Measurements from ENCODE around the gene NFE2L2. TPM values are rescaled to one million over a fixed set of nuclear protein-coding genes. Genes with fewer than 3 reads are reported as not detected.

The NFE2L2 gene
- total and polyA plus RNA-seq, 9 of the 15 experiments (the other 6 are each of a cell fraction or from before 2014, with no cell fraction given): 29.3 to 120 (median 59.3) TPM

GRCh38 chr2:177242121-177242987 is 22.2 kb downstream of the NFE2L2 start (continued):
- TF ChIP-seq CTCF (IDR thresholded peaks at IDR 0.05 in 2 of 3, conservative IDR thresholded peaks at IDR 0.05 in 1 of 3; ENCODE audit: insufficient read depth in 2 of 3, low read depth in 1 of 3, low read length in 3 of 3): no peak

- H2AFZ ChIP-seq (ENCODE audit: low read depth, low read length): no peak overlapping the region
- H4K20me1 ChIP-seq (replicated peaks; ENCODE audit: control insufficient read depth, insufficient read depth, low read length): peaks cover 22% of the 10 kb centered on the region
- peaks cover 43% of the 10 kb centered on the region; the same call in 2 of the 3 replicates for H3K36me3 ChIP-seq (ENCODE audit: control insufficient read depth, insufficient read depth, low read length)
- in situ Hi-C loops (cut with MboI) (no loop called here), intact Hi-C loops (cut with micrococcal nuclease) (loop anchor here (2.0 kb wide), 2 partner anchors 21 to 29 kb away; partner anchors contain the start of gene HNRNPA3)
- H3K27me3 ChIP-seq (ENCODE audit: control insufficient read depth in 2 of 2, insufficient read depth in 2 of 2, low read length in 2 of 2): no peaks in the 10 kb centered on the region
- H3K27ac ChIP-seq (ENCODE audit: extremely low read depth, low read depth, low read length): peak overlapping the region; percentile 78
- H3K79me2 ChIP-seq (ENCODE audit: control insufficient read depth, insufficient read depth, low read length): peaks cover 97% of the 10 kb centered on the region
- H3K4me1 ChIP-seq (replicated peaks in 1 of 2; ENCODE audit: control insufficient read depth in 2 of 2, insufficient read depth in 2 of 2, low read length in 2 of 2): peaks cover 18 to 55% of the 10 kb centered on the region in 2 experiments
- DNase-seq (ENCODE audit: extremely low read depth in 1 of 4, low spot score in 3 of 4): no peak
- 41% methylated on average over 1 of the region's 1 CpG for WGBS (ENCODE audit: insufficient coverage, low coverage, missing lambda C conversion rate)
- H3K9me3 ChIP-seq (replicated peaks; ENCODE audit: control insufficient read depth, insufficient read depth, low read depth, low read length): no peaks in the 10 kb centered on the region
- POLR2A ChIA-PET: interaction anchor here (2.6 to 7.4 kb wide), 2 partner anchors 10 to 15 kb away, joined by 14 to 70 read pairs; no protein-coding TSS in a partner anchor
- no peak for ATAC-seq
- H3K4me3 ChIP-seq: no peak overlapping the region
- peak overlapping the region in 1 of 2 experiments; percentile 52; a peak in 2 of 4 replicates for H3K9ac ChIP-seq (ENCODE audit: insufficient read depth in 1 of 2, low read depth in 2 of 2, low read length in 2 of 2)
- FAIRE-seq: no peak
- BruUV-seq (replicated peaks): no TSS peak
- H3K4me2 ChIP-seq (ENCODE audit: insufficient read depth, low read length): peak overlapping the region; percentile 33; the same call in 1 of the 2 replicates
- CTCF ChIA-PET (ENCODE audit: low intra/inter-chr PET ratio): no interaction called here
- no peaks in the 10 kb centered on the region for H3K9me1 ChIP-seq (ENCODE audit: control insufficient read depth, insufficient read depth, low read length)
- TF ChIP-seq U2AF2 (optimal IDR thresholded peaks at IDR 0.05; ENCODE audit: low read depth, low read length) (no peak), E2F4 (CRISPR knock-in tag; IDR thresholded peaks at IDR 0.05; ENCODE audit: low read depth) (no peak), POLR2B (IDR thresholded peaks at IDR 0.05; ENCODE audit: low read depth, partially characterized antibody) (no peak), RREB1 (CRISPR knock-in tag; IDR thresholded peaks at IDR 0.05) (no peak), MCM5 (IDR thresholded peaks at IDR 0.05; ENCODE audit: low read depth) (no peak), ZNF586 (CRISPR knock-in tag; conservative IDR thresholded peaks at IDR 0.05) (no peak)
Measured at GRCh38 chr2:177241711-177242120, 22.8 kb downstream of the NFE2L2 start.

Data from K562 (cell line).